Adrenal gland (tissue), 12 donors: ENCODE results near the gene SLC9B1. TPM values are rescaled to one million over a fixed set of nuclear protein-coding genes. Genes with fewer than 3 reads are reported as not detected.
"Not testable (repeated sequence)": the region's sequence is repeated elsewhere in the genome, so short reads cannot be mapped to it uniquely, and the experiment has no call there.

ENCODE experiments used
- DNase-seq, 7 donors: peaks; one replicate each; pipeline ENCODE4 v3.0.0-alpha.2; 2019 to 2020
- H3K27ac ChIP-seq, 5 donors: fragments of 200-600 bp; sonication (generic) in 4 of 5; 1 replicate in 3 of 5; 2 replicates in 2 of 5; pipeline versions ENCODE4 v1.5.1 to v1.8.0; 2016 to 2020; ENCODE audit warnings: mild to moderate bottlenecking in 1 of 5
- H3K27me3 ChIP-seq: fragments of 200-600 bp; 2 replicates; pipeline ENCODE4 v1.8.0; 2021
- H3K36me3 ChIP-seq, 2 donors: fragments of 200-600 bp; replicated peaks in 1 of 2; 1 replicate in 1 of 2; 2 replicates in 1 of 2; pipeline versions ENCODE4 v1.5.1 to v1.8.0; 2018 to 2022
- H3K4me1 ChIP-seq, 2 donors: fragments of 200-600 bp; replicated peaks in 1 of 2; 1 replicate in 1 of 2; 2 replicates in 1 of 2; pipeline versions ENCODE4 v1.5.1 to v1.8.0; 2018 to 2021
- H3K4me3 ChIP-seq, 4 donors: fragments of 200-600 bp; sonication (generic) in 3 of 4; one replicate each; pipeline ENCODE4 v1.5.1; 2016 to 2018
- H3K9me3 ChIP-seq, 3 donors: fragments of 200-600 bp; sonication (generic) in 1 of 3; replicated peaks in 1 of 3; 1 replicate in 2 of 3; 2 replicates in 1 of 3; pipeline versions ENCODE4 v1.5.1 to v1.8.0; 2016 to 2021
- POLR2A ChIP-seq, 2 donors: fragments of 450-650 bp; IDR thresholded peaks; one replicate each; pipeline ENCODE4 v1.6.1; 2017; ENCODE audit warnings: antibody characterized with exemption in 2 of 2, mild to moderate bottlenecking in 2 of 2, moderate library complexity in 1 of 2
- WGBS, 4 donors: extraction: QIAGEN DNeasy Blood & Tissue Kit in 2 of 4; methylation state at CpG; one replicate each; pipeline versions ENCODE4 v1.1.5 to v1.1.7; 2013 to 2017; 5-methylcytosine and 5-hydroxymethylcytosine counted together
- intact Hi-C, 2 donors: fragments of 100-400 bp; cut with DNase I; formaldehyde crosslinking; loops; one replicate each; pipeline versions ENCODE4 v1.14.1 to v1.15.0; 2022 to 2023
- polyA plus RNA-seq, 3 donors: library from polyadenylated mRNA; stranded (reverse); fragments of 200-250 nt in 2 of 3; fragments of 350-450 nt in 1 of 3; fragmentation: Illumina TruSeq in 1 of 3; extraction: RNeasy Lipid Tissue Mini Kit (QIAGEN cat#74804) in 1 of 3; gene quantifications; one replicate each; pipeline ENCODE4 v1.2.3, GENCODE V29; 2013 to 2014
- total RNA-seq, 9 donors: library from RNA; depleted of rRNA in 4 of 9; stranded (reverse); fragments of >200 nt in 4 of 9; fragments of 120-200 nt in 1 of 9; fragmentation: NEBNext Ultra II Directional in 1 of 9; extraction: Animal tissue kit (Norgen Biotek cat#: 25700) in 1 of 9; gene quantifications; one replicate each; pipeline versions ENCODE4 v1.1.0 to v1.2.4, GENCODE V29; 2013 to 2023
- TF ChIP-seq, protein P1 (sequence below), 6 experiments: fragments of 450-650 bp in 4 of 6; fragments of 200-600 bp in 2 of 6; sonication (generic) in 1 of 6; IDR thresholded peaks; 1 replicate in 5 of 6; 2 replicates in 1 of 6; pipeline versions ENCODE4 v1.5.1 to v1.8.0; 2016 to 2021; ENCODE audit warnings: antibody characterized with exemption in 6 of 6, mild to moderate bottlenecking in 2 of 6, moderate library complexity in 1 of 6
- donor health status: healthy with polysubstance abuse.
- donor health status: Bipolar disorder and iron deficiency.
- donor health status: DM: yes; HTN: yes; CAD: no.
- donor health status: DM: no; HTN: no; CAD: no.
- donor health status: DM: no; HTN: no; CAD: no.
- donor health status: DM: yes; HTN: yes; CAD: no.

The SLC9B1 gene
- total and polyA plus RNA-seq, 12 donors, result 0.32 to 3.3 (median 1.5) TPM; not detected in 1

DNA sequence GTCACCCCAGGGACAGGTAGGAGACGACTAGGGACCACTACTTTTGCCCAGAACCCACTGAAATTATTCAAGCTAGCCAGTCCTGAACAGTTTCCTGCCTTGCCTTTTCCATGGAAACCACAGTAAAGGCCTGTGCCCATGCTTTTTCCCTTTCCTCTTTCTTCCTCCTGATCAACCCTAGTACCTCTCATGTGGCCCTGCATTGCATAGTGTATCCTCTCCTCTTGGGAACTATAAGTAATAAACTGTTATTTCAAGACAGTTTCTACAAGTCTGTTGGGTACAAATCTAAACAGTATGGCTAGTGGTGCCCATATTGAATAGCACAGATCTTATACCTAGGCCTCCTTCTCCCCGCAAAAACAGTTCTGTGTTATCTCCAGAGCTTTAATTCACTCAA is 136.2 kb downstream of the SLC9B1 start:
- WGBS, 4 donors, result 96 to 100% (median 99%) methylated on average over 2 of the region's 2 CpGs
- Histone ChIP-seq H3K9me3 (no peaks in the 10 kb centered on the region), H3K27ac (no peak overlapping the region), H3K4me3 (no peak overlapping the region), H3K36me3 (no peaks in the 10 kb centered on the region), H3K4me1 (no peaks in the 10 kb centered on the region), H3K27me3 (no peaks in the 10 kb centered on the region)
- TF ChIP-seq POLR2A (IDR thresholded peaks at IDR 0.05), result no peak
- TF ChIP-seq, protein P1, sequence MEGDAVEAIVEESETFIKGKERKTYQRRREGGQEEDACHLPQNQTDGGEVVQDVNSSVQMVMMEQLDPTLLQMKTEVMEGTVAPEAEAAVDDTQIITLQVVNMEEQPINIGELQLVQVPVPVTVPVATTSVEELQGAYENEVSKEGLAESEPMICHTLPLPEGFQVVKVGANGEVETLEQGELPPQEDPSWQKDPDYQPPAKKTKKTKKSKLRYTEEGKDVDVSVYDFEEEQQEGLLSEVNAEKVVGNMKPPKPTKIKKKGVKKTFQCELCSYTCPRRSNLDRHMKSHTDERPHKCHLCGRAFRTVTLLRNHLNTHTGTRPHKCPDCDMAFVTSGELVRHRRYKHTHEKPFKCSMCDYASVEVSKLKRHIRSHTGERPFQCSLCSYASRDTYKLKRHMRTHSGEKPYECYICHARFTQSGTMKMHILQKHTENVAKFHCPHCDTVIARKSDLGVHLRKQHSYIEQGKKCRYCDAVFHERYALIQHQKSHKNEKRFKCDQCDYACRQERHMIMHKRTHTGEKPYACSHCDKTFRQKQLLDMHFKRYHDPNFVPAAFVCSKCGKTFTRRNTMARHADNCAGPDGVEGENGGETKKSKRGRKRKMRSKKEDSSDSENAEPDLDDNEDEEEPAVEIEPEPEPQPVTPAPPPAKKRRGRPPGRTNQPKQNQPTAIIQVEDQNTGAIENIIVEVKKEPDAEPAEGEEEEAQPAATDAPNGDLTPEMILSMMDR (IDR thresholded peaks at IDR 0.05), result no peak
- intact Hi-C loops, result no loop called here
- no peak for DNase-seq

DNA sequence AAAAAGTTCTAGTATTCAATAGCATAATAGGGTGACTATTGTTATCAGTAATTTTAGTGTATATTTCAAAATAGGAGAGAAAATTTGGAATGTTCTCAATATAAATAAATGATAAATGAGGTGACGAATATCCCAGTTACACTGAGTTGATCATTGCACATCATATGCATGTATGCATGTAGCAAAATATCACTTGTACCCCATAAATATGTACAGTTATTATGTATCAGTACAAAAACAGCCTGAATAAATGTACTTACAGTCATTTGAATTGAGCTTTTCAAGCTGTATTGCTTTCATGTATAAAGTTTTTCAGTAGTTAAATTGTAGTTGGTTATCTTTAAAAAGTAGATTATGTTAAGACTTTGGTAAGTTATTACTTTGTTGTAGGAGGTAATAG is 138.2 kb downstream of the SLC9B1 start:
- Histone ChIP-seq H3K4me1 (no peaks in the 10 kb centered on the region), H3K36me3 (no peaks in the 10 kb centered on the region), H3K4me3 (no peak overlapping the region), H3K27ac (no peak overlapping the region), H3K27me3 (no peaks in the 10 kb centered on the region), H3K9me3 (no peaks in the 10 kb centered on the region)
- WGBS, 4 donors, result 90 to 94% (median 93%) methylated on average over 1 of the region's 1 CpG
- no peak for DNase-seq
- intact Hi-C loops, result no loop called here
- no peak for TF ChIP-seq POLR2A (IDR thresholded peaks at IDR 0.05)
- TF ChIP-seq, protein P1 (IDR thresholded peaks at IDR 0.05), result no peak

DNA sequence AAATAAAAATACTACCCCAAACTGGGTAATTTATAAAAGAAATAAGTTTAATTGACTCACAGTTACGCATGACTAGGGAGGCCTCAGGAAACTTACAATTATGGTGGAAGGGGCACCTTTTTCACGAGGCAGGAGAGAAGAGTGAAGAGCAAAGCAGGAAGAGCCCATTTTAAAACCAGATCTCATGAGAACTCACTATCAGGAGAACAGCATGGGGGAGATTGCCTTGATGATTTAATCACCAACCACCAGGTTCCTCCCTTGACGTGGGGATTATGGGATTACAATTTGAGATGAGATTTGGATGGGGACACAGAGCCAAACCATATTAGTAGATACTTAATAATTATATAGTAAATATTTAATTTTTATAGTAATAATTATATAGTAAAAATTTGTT is 140.6 kb downstream of the SLC9B1 start:
- WGBS, 4 donors, result 91 to 94% (median 94%) methylated on average over 3 of the region's 3 CpGs
- no peaks in the 10 kb centered on the region for H3K36me3 ChIP-seq
- no peaks in the 10 kb centered on the region for H3K4me1 ChIP-seq
- no peak for DNase-seq
- H3K27me3 ChIP-seq, result no peaks in the 10 kb centered on the region
- peak overlapping the region in 3 of 5 donors; percentile 12 to 60 (median 19) for H3K27ac ChIP-seq
- intact Hi-C loops, result no loop called here
- no peak overlapping the region for H3K4me3 ChIP-seq
- no peak for TF ChIP-seq POLR2A (IDR thresholded peaks at IDR 0.05)
- TF ChIP-seq, protein P1 (IDR thresholded peaks at IDR 0.05), result no peak
- H3K9me3 ChIP-seq, result no peaks in the 10 kb centered on the region

DNA sequence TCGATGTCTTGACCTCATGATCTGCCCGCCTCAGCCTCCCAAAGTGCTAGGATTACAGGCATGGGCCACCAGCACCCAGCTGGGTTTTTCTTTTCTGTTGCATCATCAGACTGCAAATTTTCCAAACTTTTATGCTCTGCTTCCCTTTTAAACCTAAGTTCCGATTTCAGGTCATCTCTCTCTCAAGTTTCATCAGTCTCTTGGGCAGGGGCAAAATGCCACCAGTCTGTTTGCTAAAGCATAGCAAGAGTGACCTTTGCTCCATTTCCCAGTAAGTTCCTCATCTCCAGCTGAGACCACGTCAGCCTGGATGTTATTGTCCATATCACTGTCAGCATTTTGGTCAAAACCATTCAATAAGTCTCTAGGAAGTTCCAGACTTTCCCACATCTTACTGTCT is 141.2 kb downstream of the SLC9B1 start:
- H3K4me1 ChIP-seq, H3K36me3 ChIP-seq, H3K27me3 ChIP-seq, intact Hi-C loops, H3K9me3 ChIP-seq, H3K4me3 ChIP-seq: not testable (repeated sequence)
- peak overlapping the region in 3 of 5 donors; percentile 12 to 60 (median 19) for H3K27ac ChIP-seq
- peak; percentile 30 to 72 (median 47) for DNase-seq
- WGBS, 4 donors, result 58 to 77% (median 63%) methylated on average over 4 of the region's 4 CpGs

DNA sequence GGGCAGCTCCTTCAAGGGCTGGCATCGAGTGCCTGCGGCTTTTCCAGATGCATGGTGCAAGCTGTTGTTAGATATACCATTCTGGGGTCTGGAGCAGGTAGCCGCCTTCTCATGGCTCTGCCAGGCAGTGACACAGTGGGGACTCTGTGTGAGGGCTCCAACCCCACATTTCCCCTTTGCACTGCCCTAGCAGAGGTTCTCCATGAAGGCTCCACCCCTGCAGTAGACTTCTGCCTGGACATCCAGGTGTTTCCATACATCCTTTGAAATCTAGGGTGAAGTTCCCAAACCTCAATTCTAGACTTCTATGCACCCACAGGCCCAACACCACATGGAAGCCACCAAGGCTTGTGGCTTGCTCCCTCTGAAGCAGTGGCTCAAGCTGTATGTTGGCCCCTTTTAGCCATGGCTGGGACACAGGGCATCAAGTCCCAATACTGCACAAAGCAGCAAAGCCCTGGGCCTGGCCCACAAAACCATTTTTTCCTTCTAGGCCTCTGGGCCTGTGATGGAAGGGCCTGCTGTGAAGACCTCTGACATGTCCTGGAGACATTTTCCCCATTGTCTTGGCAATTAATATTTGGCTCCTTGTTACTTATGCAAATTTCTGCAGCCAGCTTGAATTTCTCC is 141.9 kb downstream of the SLC9B1 start:
- 97 to 100% (median 100%) methylated on average over 1 to 3 of the region's 3 CpGs for WGBS, 4 donors
- H3K4me3 ChIP-seq, H3K27me3 ChIP-seq, H3K9me3 ChIP-seq, intact Hi-C loops, H3K36me3 ChIP-seq, H3K27ac ChIP-seq, DNase-seq, H3K4me1 ChIP-seq: not testable (repeated sequence)
